MCF 10A (cell line): Measurements from ENCODE around the gene HSPE1. TPM values are rescaled to one million over a fixed set of nuclear protein-coding genes. Genes with fewer than 3 reads are reported as not detected.

Experiments used
- BruUV-seq: library from RNA; stranded (reverse); fragments of 400-500 nt; replicated peaks from 2 replicates; lab custom pipeline; 2021; lab: Mats Ljungman, UMichigan
- CTCF ChIA-PET: fragments of 300-600 bp; sonication (Branson Sonifier 250); formaldehyde crosslinking; extraction: SDS; loops from one replicate; lab custom pipeline; 2021; ENCODE audit warnings: antibody characterized with exemption, inconsistent platforms; lab: Yijun Ruan, JAX
- POLR2A ChIA-PET: fragments of 300-600, 350-650 bp; sonication (Branson Sonifier 250); formaldehyde crosslinking; extraction: SDS; loops from one replicate; lab custom pipeline; 2020; ENCODE audit warnings: antibody characterized with exemption, inconsistent platforms; lab: Yijun Ruan, JAX
- DNase-seq: peaks from one replicate; pipeline ENCODE4 v3.0.0-alpha.2; 2018; ENCODE audit not compliant: unreplicated experiment
- H3K27ac Mint-ChIP-seq: one replicate; pipeline ENCODE4 v1.8.0; 2022; ENCODE audit warnings: mild to moderate bottlenecking, low read depth, mixed read lengths; ENCODE audit not compliant: unreplicated experiment
- H3K27me3 Mint-ChIP-seq: one replicate; pipeline ENCODE4 v1.8.0; 2022; ENCODE audit warnings: mixed read lengths; ENCODE audit not compliant: insufficient read depth, unreplicated experiment
- H3K36me3 Mint-ChIP-seq: one replicate; pipeline ENCODE4 v1.8.0; 2022; ENCODE audit warnings: mild to moderate bottlenecking, moderate library complexity, mixed read lengths; ENCODE audit not compliant: insufficient read depth, unreplicated experiment
- H3K4me1 Mint-ChIP-seq: one replicate; pipeline ENCODE4 v1.8.0; 2022; ENCODE audit warnings: mixed read lengths; ENCODE audit not compliant: insufficient read depth, unreplicated experiment
- H3K4me3 Mint-ChIP-seq: one replicate; pipeline ENCODE4 v1.8.0; 2022; ENCODE audit warnings: mild to moderate bottlenecking, moderate library complexity, mixed read lengths; ENCODE audit not compliant: unreplicated experiment
- H3K9me3 Mint-ChIP-seq: one replicate; pipeline ENCODE4 v1.8.0; 2022; ENCODE audit warnings: mixed read lengths; ENCODE audit not compliant: unreplicated experiment
- CTCF ChIP-seq: fragments of 200-600 bp; IDR thresholded peaks from one replicate; pipeline ENCODE4 v1.8.0; 2022; ENCODE audit warnings: antibody characterized with exemption, mild to moderate bottlenecking; ENCODE audit not compliant: unreplicated experiment
- intact Hi-C: fragments of 100-400 bp; cut with micrococcal nuclease; formaldehyde crosslinking; loops from 2 replicates; pipeline ENCODE4 v1.14.1; 2022
- total RNA-seq: library from RNA; stranded (reverse); gene quantifications from 2 replicates; pipeline ENCODE4 v1.2.3, GENCODE V29; 2022

The HSPE1 gene
- total RNA-seq, 1 experiment from 2014 or later, result 95.2 TPM

- TF ChIP-seq CTCF, result no peak
- intact Hi-C loops, result no loop called here
- Mint-ChIP-seq H3K27ac (no peak overlapping the region), H3K27me3 (no peaks in the 10 kb centered on the region), H3K36me3 (peaks cover 25% of the 10 kb centered on the region), H3K4me1 (peaks cover 19% of the 10 kb centered on the region), H3K4me3 (peak overlapping the region; percentile 99), H3K9me3 (no peaks in the 10 kb centered on the region)
- BruUV-seq, result no TSS peak
- POLR2A ChIA-PET, result interaction anchor here (0.6 to 12.1 kb wide), 5 partner anchors 10 to 159 kb away, joined by 3 to 257 read pairs (median 8); partner anchors contain the start of genes HSPD1, HSPE1, MOB4 and SF3B1
- DNase-seq, result no peak
- CTCF ChIA-PET, result interaction anchor here (0.6 to 0.9 kb wide), 4 partner anchors 9 to 250 kb away, joined by 3 to 5 read pairs (median 4); no protein-coding TSS in a partner anchor
These were observed 44.8 kb upstream of the HSPE1 start for GRCh38 chr2:197455428-197455827.

GRCh38 chr2:197460649-197461048 lies 39.5 kb upstream of the HSPE1 start:
- ChIA-PET POLR2A (interaction anchor here (0.6 to 2.9 kb wide), 5 partner anchors 26 to 143 kb away, joined by 3 to 27 read pairs (median 8); partner anchors contain the start of genes HSPD1, HSPE1, MOB4 and SF3B1), CTCF (interaction anchor here (0.5 to 0.8 kb wide), 3 partner anchors 21 to 247 kb away, joined by 3 to 4 read pairs (median 3); partner anchors contain the start of gene SF3B1)
- Mint-ChIP-seq H3K4me1 (peaks cover 18% of the 10 kb centered on the region), H3K9me3 (no peaks in the 10 kb centered on the region), H3K4me3 (no peak overlapping the region), H3K36me3 (peaks cover 62% of the 10 kb centered on the region), H3K27me3 (no peaks in the 10 kb centered on the region), H3K27ac (peak overlapping the region; percentile 59)
- no TSS peak for BruUV-seq
- DNase-seq, result no peak
- TF ChIP-seq CTCF, result no peak
- intact Hi-C loops, result no loop called here

GRCh38 chr2:197461057-197461456 lies 39.1 kb upstream of the HSPE1 start:
- no TSS peak for BruUV-seq
- Mint-ChIP-seq H3K4me3 (no peak overlapping the region), H3K27me3 (no peaks in the 10 kb centered on the region), H3K36me3 (peaks cover 66% of the 10 kb centered on the region), H3K27ac (peak overlapping the region; percentile 59), H3K4me1 (peaks cover 18% of the 10 kb centered on the region), H3K9me3 (no peaks in the 10 kb centered on the region)
- TF ChIP-seq CTCF, result no peak
- peak; percentile 39 for DNase-seq
- intact Hi-C loops, result no loop called here
- ChIA-PET POLR2A (interaction anchor here (0.6 to 2.9 kb wide), 6 partner anchors 25 to 142 kb away, joined by 3 to 27 read pairs (median 6); partner anchors contain the start of genes HSPD1, HSPE1, MOB4 and SF3B1), CTCF (interaction anchor here (0.9 kb wide), 1 partner anchor 450 kb away, joined by 5 read pairs; no protein-coding TSS in a partner anchor)

- DNase-seq, result no peak
- Mint-ChIP-seq H3K27me3 (no peaks in the 10 kb centered on the region), H3K9me3 (no peaks in the 10 kb centered on the region), H3K27ac (no peak overlapping the region), H3K4me1 (peaks cover 10% of the 10 kb centered on the region), H3K4me3 (no peak overlapping the region), H3K36me3 (peaks cover 90% of the 10 kb centered on the region)
- ChIA-PET POLR2A (interaction anchor here (0.6 to 1.5 kb wide), 3 partner anchors 11 to 29 kb away, joined by 3 to 6 read pairs (median 4); partner anchors contain the start of genes COQ10B and SF3B1), CTCF (interaction anchor here (1.0 kb wide), 1 partner anchor 9 kb away, joined by 5 read pairs; no protein-coding TSS in a partner anchor)
- TF ChIP-seq CTCF, result no peak
- BruUV-seq, result no TSS peak
- intact Hi-C loops, result no loop called here
These were observed 36.0 kb upstream of the HSPE1 start for GRCh38 chr2:197464175-197464574.
